ENCODE data around the gene SRPK2.
"Not testable (repeated sequence)": the region's sequence is repeated elsewhere in the genome, so short reads cannot be mapped to it uniquely, and the experiment has no call there.

DNA sequence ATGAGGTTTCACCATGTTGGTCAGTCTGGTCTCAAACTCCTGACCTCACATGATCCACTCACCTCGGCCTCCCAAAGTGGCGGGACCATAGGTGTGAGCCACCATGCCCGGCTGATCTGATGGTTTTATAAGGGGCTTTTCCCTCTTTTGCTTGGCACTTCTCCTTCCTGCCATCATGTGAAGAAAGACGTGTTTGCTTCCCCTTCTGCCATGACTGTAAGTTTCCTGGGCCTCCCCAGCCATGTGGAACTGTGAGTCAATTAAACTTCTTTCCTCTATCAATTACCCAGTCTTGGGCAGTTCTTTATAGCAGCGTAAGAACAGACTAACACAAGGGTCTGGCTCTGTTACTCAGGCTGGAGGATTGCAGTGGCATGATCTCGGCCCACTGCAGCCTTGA is 48.6 kb upstream of the SRPK2 start:
- not testable (repeated sequence) for TF ChIP-seq POLR2AphosphoS5 (IDR thresholded peaks at IDR 0.05; ENCODE audit: low read depth, low read length); TCF7L2 (IDR thresholded peaks at IDR 0.05; ENCODE audit: low read depth, low read length); SIN3A (IDR thresholded peaks at IDR 0.05; ENCODE audit: borderline replicate concordance, insufficient read depth, low read depth, low read length)
- TF ChIP-seq, protein P1, sequence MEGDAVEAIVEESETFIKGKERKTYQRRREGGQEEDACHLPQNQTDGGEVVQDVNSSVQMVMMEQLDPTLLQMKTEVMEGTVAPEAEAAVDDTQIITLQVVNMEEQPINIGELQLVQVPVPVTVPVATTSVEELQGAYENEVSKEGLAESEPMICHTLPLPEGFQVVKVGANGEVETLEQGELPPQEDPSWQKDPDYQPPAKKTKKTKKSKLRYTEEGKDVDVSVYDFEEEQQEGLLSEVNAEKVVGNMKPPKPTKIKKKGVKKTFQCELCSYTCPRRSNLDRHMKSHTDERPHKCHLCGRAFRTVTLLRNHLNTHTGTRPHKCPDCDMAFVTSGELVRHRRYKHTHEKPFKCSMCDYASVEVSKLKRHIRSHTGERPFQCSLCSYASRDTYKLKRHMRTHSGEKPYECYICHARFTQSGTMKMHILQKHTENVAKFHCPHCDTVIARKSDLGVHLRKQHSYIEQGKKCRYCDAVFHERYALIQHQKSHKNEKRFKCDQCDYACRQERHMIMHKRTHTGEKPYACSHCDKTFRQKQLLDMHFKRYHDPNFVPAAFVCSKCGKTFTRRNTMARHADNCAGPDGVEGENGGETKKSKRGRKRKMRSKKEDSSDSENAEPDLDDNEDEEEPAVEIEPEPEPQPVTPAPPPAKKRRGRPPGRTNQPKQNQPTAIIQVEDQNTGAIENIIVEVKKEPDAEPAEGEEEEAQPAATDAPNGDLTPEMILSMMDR (IDR thresholded peaks at IDR 0.05): not testable (repeated sequence)
- TF ChIP-seq, protein P2, sequence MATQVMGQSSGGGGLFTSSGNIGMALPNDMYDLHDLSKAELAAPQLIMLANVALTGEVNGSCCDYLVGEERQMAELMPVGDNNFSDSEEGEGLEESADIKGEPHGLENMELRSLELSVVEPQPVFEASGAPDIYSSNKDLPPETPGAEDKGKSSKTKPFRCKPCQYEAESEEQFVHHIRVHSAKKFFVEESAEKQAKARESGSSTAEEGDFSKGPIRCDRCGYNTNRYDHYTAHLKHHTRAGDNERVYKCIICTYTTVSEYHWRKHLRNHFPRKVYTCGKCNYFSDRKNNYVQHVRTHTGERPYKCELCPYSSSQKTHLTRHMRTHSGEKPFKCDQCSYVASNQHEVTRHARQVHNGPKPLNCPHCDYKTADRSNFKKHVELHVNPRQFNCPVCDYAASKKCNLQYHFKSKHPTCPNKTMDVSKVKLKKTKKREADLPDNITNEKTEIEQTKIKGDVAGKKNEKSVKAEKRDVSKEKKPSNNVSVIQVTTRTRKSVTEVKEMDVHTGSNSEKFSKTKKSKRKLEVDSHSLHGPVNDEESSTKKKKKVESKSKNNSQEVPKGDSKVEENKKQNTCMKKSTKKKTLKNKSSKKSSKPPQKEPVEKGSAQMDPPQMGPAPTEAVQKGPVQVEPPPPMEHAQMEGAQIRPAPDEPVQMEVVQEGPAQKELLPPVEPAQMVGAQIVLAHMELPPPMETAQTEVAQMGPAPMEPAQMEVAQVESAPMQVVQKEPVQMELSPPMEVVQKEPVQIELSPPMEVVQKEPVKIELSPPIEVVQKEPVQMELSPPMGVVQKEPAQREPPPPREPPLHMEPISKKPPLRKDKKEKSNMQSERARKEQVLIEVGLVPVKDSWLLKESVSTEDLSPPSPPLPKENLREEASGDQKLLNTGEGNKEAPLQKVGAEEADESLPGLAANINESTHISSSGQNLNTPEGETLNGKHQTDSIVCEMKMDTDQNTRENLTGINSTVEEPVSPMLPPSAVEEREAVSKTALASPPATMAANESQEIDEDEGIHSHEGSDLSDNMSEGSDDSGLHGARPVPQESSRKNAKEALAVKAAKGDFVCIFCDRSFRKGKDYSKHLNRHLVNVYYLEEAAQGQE (IDR thresholded peaks at IDR 0.05; ENCODE audit: insufficient read depth in 1 of 2, low read depth in 2 of 2, low read length in 1 of 2): not testable (repeated sequence)
